Measurements from ENCODE around the gene KCNIP4. TPM values are rescaled to one million over a fixed set of nuclear protein-coding genes. Genes with fewer than 3 reads are reported as not detected.

KCNIP4 gene
- polyA plus RNA-seq, 1 donor (not counting 4 experiments of a cell fraction or from before 2014, with no cell fraction given): 0.07 TPM

DNA sequence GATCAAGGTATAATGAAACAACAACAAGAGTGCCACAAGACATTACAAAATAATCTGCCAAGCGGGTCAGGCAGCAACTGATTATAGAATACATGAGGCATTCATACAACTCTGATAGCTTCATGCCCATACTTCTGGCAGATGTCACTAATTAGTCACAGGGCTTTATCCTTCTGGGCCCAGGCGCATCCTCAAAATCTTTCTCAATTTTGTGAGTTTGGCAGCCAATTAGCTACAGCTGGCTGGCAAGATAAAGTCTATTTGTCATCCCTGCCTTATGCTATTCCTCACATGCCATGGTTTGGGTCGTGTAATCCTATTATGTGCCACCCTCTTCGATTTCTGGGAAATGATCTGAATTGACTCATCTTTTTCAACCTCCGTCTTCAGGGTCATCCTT, 994.0 kb downstream of the KCNIP4 start:
- Histone ChIP-seq H3K4me1 (ENCODE audit: control insufficient read depth, extremely low read depth, insufficient read depth, low read length) (no peaks in the 10 kb centered on the region), H3K9ac (ENCODE audit: control insufficient read depth, extremely low read depth, insufficient read depth, low read length) (no peak overlapping the region), H2AFZ (ENCODE audit: control insufficient read depth, low read length) (no peak overlapping the region), H4K20me1 (ENCODE audit: control insufficient read depth, extremely low read depth, insufficient read depth, low read length) (no peaks in the 10 kb centered on the region), H3K9me1 (ENCODE audit: control insufficient read depth, extremely low read depth, insufficient read depth, low read length) (no peaks in the 10 kb centered on the region), H3K9me3 (ENCODE audit: control insufficient read depth, low read depth, low read length) (no peaks in the 10 kb centered on the region), H3K36me3 (ENCODE audit: control insufficient read depth in 2 of 2, extremely low read depth in 1 of 2, insufficient read depth in 2 of 2, low read length in 2 of 2) (no peaks in the 10 kb centered on the region), H3K79me2 (ENCODE audit: control insufficient read depth, insufficient read depth, low read length) (no peaks in the 10 kb centered on the region), H3K27ac (ENCODE audit: control insufficient read depth, insufficient read depth, low read length) (no peak overlapping the region), H3K4me2 (ENCODE audit: control insufficient read depth, extremely low read depth, insufficient read depth, low read depth, low read length) (no peak overlapping the region), H3K27me3 (ENCODE audit: control insufficient read depth, extremely low read depth, insufficient read depth, low read length) (no peaks in the 10 kb centered on the region), H3K4me3 (ENCODE audit: control insufficient read depth in 2 of 3, extremely low read depth in 1 of 3, insufficient read depth in 2 of 3, low read depth in 1 of 3, low read length in 3 of 3) (no peak overlapping the region)
- DNase-seq (ENCODE audit: low read depth, low spot score) (no peak), FAIRE-seq (no peak)
- TF ChIP-seq, protein P1, sequence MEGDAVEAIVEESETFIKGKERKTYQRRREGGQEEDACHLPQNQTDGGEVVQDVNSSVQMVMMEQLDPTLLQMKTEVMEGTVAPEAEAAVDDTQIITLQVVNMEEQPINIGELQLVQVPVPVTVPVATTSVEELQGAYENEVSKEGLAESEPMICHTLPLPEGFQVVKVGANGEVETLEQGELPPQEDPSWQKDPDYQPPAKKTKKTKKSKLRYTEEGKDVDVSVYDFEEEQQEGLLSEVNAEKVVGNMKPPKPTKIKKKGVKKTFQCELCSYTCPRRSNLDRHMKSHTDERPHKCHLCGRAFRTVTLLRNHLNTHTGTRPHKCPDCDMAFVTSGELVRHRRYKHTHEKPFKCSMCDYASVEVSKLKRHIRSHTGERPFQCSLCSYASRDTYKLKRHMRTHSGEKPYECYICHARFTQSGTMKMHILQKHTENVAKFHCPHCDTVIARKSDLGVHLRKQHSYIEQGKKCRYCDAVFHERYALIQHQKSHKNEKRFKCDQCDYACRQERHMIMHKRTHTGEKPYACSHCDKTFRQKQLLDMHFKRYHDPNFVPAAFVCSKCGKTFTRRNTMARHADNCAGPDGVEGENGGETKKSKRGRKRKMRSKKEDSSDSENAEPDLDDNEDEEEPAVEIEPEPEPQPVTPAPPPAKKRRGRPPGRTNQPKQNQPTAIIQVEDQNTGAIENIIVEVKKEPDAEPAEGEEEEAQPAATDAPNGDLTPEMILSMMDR (optimal IDR thresholded peaks at IDR 0.05 in 1 of 3, IDR thresholded peaks at IDR 0.05 in 1 of 3, conservative IDR thresholded peaks at IDR 0.05 in 1 of 3; ENCODE audit: extremely low read depth in 1 of 3, insufficient read depth in 2 of 3, low read length in 3 of 3): no peak
- TF ChIP-seq EZH2 (IDR thresholded peaks at IDR 0.05; ENCODE audit: low read length): no peak
- dilution Hi-C loops (cut with MboI; ENCODE audit: extremely low pct_ligation_motif_present, low sequenced_read_pairs): no loop called here

DNA sequence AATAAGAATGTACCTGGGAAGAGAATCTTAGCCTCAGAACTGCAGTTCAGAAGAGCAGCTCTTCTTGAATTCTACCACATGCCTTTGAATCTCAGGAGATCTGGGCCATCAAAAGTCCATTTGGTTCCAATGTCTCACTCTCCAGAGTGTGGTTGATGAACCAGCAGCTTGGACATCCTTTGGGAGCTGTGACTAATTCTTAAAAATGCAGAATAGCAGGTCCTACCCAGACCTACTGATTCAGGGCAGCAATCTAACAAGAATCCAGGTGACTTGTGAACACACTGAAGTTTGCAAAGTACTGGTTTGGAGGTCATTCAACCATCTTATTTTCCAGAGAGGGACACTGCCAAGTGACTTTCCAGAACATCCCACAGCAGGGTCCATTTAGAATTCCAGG, 1003.6 kb downstream of the KCNIP4 start:
- no peak for TF ChIP-seq EZH2 (IDR thresholded peaks at IDR 0.05; ENCODE audit: low read length)
- TF ChIP-seq, protein P1 (optimal IDR thresholded peaks at IDR 0.05 in 1 of 3, IDR thresholded peaks at IDR 0.05 in 1 of 3, conservative IDR thresholded peaks at IDR 0.05 in 1 of 3; ENCODE audit: extremely low read depth in 1 of 3, insufficient read depth in 2 of 3, low read length in 3 of 3): no peak
- Histone ChIP-seq H3K4me3 (ENCODE audit: control insufficient read depth in 2 of 3, extremely low read depth in 1 of 3, insufficient read depth in 2 of 3, low read depth in 1 of 3, low read length in 3 of 3) (no peak overlapping the region), H3K27me3 (ENCODE audit: control insufficient read depth, extremely low read depth, insufficient read depth, low read length) (no peaks in the 10 kb centered on the region), H3K9me1 (ENCODE audit: control insufficient read depth, extremely low read depth, insufficient read depth, low read length) (no peaks in the 10 kb centered on the region), H3K9me3 (ENCODE audit: control insufficient read depth, low read depth, low read length) (no peaks in the 10 kb centered on the region), H3K9ac (ENCODE audit: control insufficient read depth, extremely low read depth, insufficient read depth, low read length) (no peak overlapping the region), H3K4me2 (ENCODE audit: control insufficient read depth, extremely low read depth, insufficient read depth, low read depth, low read length) (no peak overlapping the region), H3K4me1 (ENCODE audit: control insufficient read depth, extremely low read depth, insufficient read depth, low read length) (no peaks in the 10 kb centered on the region), H3K27ac (ENCODE audit: control insufficient read depth, insufficient read depth, low read length) (no peak overlapping the region), H3K36me3 (ENCODE audit: control insufficient read depth in 2 of 2, extremely low read depth in 1 of 2, insufficient read depth in 2 of 2, low read length in 2 of 2) (no peaks in the 10 kb centered on the region), H2AFZ (ENCODE audit: control insufficient read depth, low read length) (no peak overlapping the region), H3K79me2 (ENCODE audit: control insufficient read depth, insufficient read depth, low read length) (no peaks in the 10 kb centered on the region), H4K20me1 (ENCODE audit: control insufficient read depth, extremely low read depth, insufficient read depth, low read length) (no peaks in the 10 kb centered on the region)
- DNase-seq (ENCODE audit: low read depth, low spot score): no peak
- FAIRE-seq: no peak
- dilution Hi-C loops (cut with MboI; ENCODE audit: extremely low pct_ligation_motif_present, low sequenced_read_pairs): no loop called here

All from keratinocyte (primary cell).